ENCODE measurements around the gene PSMB3.

DNA sequence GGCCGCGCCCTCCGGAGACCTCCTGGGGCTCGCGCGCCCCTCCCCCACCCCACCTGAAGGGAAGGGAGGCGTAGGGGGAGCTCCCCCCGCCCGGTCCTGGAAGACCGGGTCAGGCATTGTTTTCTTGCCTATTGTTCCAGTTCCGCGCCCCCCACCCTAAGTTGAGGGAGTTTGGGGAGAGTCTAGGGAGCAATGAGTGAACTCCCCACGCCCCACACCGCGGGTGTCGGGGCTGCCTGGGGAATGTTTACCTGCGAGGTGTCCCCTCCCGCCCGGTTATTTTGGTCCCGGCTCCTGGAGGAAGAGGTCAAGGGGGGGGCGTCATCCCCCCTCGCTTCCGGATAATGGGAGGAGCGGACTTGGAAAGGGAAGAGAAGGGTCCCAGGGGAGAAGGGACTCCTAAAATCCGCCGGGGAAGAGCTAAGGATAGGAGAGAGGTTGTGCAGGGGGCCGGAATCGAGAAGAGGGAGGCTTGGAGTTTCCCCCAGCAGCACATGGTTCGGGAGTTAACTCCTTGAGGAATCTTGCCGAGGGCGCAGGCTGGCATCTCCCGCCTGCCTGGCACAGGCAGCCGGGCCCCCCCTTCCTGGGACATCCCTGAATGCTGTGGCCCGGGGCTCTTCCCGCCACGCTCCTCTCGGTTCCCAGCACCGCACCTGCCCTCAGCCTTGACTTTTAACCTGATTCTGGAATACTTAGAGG lies 46.6 kb upstream of the PSMB3 start:
- TF ChIP-seq, protein P1, sequence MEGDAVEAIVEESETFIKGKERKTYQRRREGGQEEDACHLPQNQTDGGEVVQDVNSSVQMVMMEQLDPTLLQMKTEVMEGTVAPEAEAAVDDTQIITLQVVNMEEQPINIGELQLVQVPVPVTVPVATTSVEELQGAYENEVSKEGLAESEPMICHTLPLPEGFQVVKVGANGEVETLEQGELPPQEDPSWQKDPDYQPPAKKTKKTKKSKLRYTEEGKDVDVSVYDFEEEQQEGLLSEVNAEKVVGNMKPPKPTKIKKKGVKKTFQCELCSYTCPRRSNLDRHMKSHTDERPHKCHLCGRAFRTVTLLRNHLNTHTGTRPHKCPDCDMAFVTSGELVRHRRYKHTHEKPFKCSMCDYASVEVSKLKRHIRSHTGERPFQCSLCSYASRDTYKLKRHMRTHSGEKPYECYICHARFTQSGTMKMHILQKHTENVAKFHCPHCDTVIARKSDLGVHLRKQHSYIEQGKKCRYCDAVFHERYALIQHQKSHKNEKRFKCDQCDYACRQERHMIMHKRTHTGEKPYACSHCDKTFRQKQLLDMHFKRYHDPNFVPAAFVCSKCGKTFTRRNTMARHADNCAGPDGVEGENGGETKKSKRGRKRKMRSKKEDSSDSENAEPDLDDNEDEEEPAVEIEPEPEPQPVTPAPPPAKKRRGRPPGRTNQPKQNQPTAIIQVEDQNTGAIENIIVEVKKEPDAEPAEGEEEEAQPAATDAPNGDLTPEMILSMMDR (optimal IDR thresholded peaks at IDR 0.05 in 1 of 3, IDR thresholded peaks at IDR 0.05 in 1 of 3, conservative IDR thresholded peaks at IDR 0.05 in 1 of 3; ENCODE audit: extremely low read depth in 1 of 3, insufficient read depth in 2 of 3, low read length in 3 of 3): no peak
- no peak for TF ChIP-seq EZH2 (IDR thresholded peaks at IDR 0.05; ENCODE audit: low read length)

All from keratinocyte (primary cell).